Sigmoid colon (tissue), 4 donors: ENCODE measurements around the gene ISOC2.

Source experiments
- EP300 ChIP-seq, 4 donors: sonication (generic); formaldehyde crosslinking; IDR thresholded peaks; one replicate each; pipeline ENCODE4 v1.6.1; 2017; ENCODE audit warnings: antibody characterized with exemption in 4 of 4
- POLR2A ChIP-seq, 2 donors: fragments of 450-650 bp; IDR thresholded peaks; one replicate each; pipeline ENCODE4 v1.6.1; 2016; ENCODE audit warnings: antibody characterized with exemption in 2 of 2, mild to moderate bottlenecking in 2 of 2, moderate library complexity in 2 of 2
- POLR2AphosphoS5 ChIP-seq, 4 donors: sonication (generic); formaldehyde crosslinking; IDR thresholded peaks; one replicate each; pipeline ENCODE4 v1.6.1; 2017; ENCODE audit warnings: antibody characterized with exemption in 4 of 4
- TF ChIP-seq, protein P1 (sequence below), 4 experiments: fragments of 450-650 bp in 3 of 4; fragments of 200-600 bp in 1 of 4; IDR thresholded peaks; one replicate each; pipeline ENCODE4 v1.5.1; 2016 to 2019; ENCODE audit warnings: antibody characterized with exemption in 4 of 4, mild to moderate bottlenecking in 3 of 4, moderate library complexity in 2 of 4

DNA sequence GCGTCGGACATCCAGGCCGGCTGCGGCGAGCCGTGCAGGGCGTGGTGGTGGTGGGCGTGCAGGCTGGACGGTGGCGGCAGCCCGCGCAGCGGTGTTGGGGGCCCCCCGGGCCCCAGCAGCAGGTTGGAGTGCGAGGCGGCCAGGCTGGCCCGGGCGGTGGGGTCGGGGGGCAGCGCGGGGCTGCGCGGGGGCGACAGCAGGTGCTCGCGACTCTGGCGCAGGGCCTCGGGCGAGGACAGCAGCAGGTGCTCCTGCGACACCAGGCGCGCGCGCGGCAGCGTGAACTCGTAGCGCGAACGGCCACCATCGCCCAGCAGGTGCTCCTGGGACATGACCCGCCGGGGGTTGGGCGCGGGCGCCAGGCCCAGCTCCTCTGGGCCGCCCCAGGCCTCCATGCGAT lies 28.1 kb downstream of the ISOC2 start:
- TF ChIP-seq, protein P1, sequence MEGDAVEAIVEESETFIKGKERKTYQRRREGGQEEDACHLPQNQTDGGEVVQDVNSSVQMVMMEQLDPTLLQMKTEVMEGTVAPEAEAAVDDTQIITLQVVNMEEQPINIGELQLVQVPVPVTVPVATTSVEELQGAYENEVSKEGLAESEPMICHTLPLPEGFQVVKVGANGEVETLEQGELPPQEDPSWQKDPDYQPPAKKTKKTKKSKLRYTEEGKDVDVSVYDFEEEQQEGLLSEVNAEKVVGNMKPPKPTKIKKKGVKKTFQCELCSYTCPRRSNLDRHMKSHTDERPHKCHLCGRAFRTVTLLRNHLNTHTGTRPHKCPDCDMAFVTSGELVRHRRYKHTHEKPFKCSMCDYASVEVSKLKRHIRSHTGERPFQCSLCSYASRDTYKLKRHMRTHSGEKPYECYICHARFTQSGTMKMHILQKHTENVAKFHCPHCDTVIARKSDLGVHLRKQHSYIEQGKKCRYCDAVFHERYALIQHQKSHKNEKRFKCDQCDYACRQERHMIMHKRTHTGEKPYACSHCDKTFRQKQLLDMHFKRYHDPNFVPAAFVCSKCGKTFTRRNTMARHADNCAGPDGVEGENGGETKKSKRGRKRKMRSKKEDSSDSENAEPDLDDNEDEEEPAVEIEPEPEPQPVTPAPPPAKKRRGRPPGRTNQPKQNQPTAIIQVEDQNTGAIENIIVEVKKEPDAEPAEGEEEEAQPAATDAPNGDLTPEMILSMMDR (IDR thresholded peaks at IDR 0.05) = no peak
- TF ChIP-seq POLR2A (IDR thresholded peaks at IDR 0.05) = no peak
- no peak for TF ChIP-seq EP300 (IDR thresholded peaks at IDR 0.05)
- no peak for TF ChIP-seq POLR2AphosphoS5 (IDR thresholded peaks at IDR 0.05)
